MCF 10A (cell line): ENCODE data around the gene RNPEP. TPM values are rescaled to one million over a fixed set of nuclear protein-coding genes. Genes with fewer than 3 reads are reported as not detected.
"Not testable (repeated sequence)": the region's sequence is repeated elsewhere in the genome, so short reads cannot be mapped to it uniquely, and the experiment has no call there.

Source experiments
- BruUV-seq: library from RNA; stranded (reverse); fragments of 400-500 nt; replicated peaks from 2 replicates; lab custom pipeline; 2021; lab: Mats Ljungman, UMichigan
- CTCF ChIA-PET: fragments of 300-600 bp; sonication (Branson Sonifier 250); formaldehyde crosslinking; extraction: SDS; loops from one replicate; lab custom pipeline; 2021; ENCODE audit warnings: antibody characterized with exemption, inconsistent platforms; lab: Yijun Ruan, JAX
- POLR2A ChIA-PET: fragments of 300-600, 350-650 bp; sonication (Branson Sonifier 250); formaldehyde crosslinking; extraction: SDS; loops from one replicate; lab custom pipeline; 2020; ENCODE audit warnings: antibody characterized with exemption, inconsistent platforms; lab: Yijun Ruan, JAX
- DNase-seq: peaks from one replicate; pipeline ENCODE4 v3.0.0-alpha.2; 2018; ENCODE audit not compliant: unreplicated experiment
- H3K27ac Mint-ChIP-seq: one replicate; pipeline ENCODE4 v1.8.0; 2022; ENCODE audit warnings: mild to moderate bottlenecking, low read depth, mixed read lengths; ENCODE audit not compliant: unreplicated experiment
- H3K27me3 Mint-ChIP-seq: one replicate; pipeline ENCODE4 v1.8.0; 2022; ENCODE audit warnings: mixed read lengths; ENCODE audit not compliant: insufficient read depth, unreplicated experiment
- H3K36me3 Mint-ChIP-seq: one replicate; pipeline ENCODE4 v1.8.0; 2022; ENCODE audit warnings: mild to moderate bottlenecking, moderate library complexity, mixed read lengths; ENCODE audit not compliant: insufficient read depth, unreplicated experiment
- H3K4me1 Mint-ChIP-seq: one replicate; pipeline ENCODE4 v1.8.0; 2022; ENCODE audit warnings: mixed read lengths; ENCODE audit not compliant: insufficient read depth, unreplicated experiment
- H3K4me3 Mint-ChIP-seq: one replicate; pipeline ENCODE4 v1.8.0; 2022; ENCODE audit warnings: mild to moderate bottlenecking, moderate library complexity, mixed read lengths; ENCODE audit not compliant: unreplicated experiment
- H3K9me3 Mint-ChIP-seq: one replicate; pipeline ENCODE4 v1.8.0; 2022; ENCODE audit warnings: mixed read lengths; ENCODE audit not compliant: unreplicated experiment
- intact Hi-C: fragments of 100-400 bp; cut with micrococcal nuclease; formaldehyde crosslinking; loops from 2 replicates; pipeline ENCODE4 v1.14.1; 2022
- total RNA-seq: library from RNA; stranded (reverse); gene quantifications from 2 replicates; pipeline ENCODE4 v1.2.3, GENCODE V29; 2022
- TF ChIP-seq, protein P1 (sequence below): fragments of 200-600 bp; IDR thresholded peaks from one replicate; pipeline ENCODE4 v1.8.0; 2022; ENCODE audit warnings: antibody characterized with exemption, mild to moderate bottlenecking; ENCODE audit not compliant: unreplicated experiment

Gene RNPEP
- total RNA-seq, 1 experiment from 2014 or later, result 155 TPM

GRCh38 chr1:201938440-201939035, 43.9 kb upstream of the RNPEP start:
- no peak overlapping the region for H3K4me3 Mint-ChIP-seq
- POLR2A ChIA-PET, result interaction anchor here (0.6 to 1.3 kb wide), 5 partner anchors 10 to 412 kb away, joined by 3 to 10 read pairs (median 4); partner anchors contain the start of gene TIMM17A
- H3K36me3 Mint-ChIP-seq, result no peaks in the 10 kb centered on the region
- intact Hi-C loops, result no loop called here
- H3K27me3 Mint-ChIP-seq, result no peaks in the 10 kb centered on the region
- CTCF ChIA-PET, result interaction anchor here (0.8 to 3.0 kb wide), 5 partner anchors 34 to 45 kb away, joined by 3 to 23 read pairs (median 4); no protein-coding TSS in a partner anchor
- peak overlapping the region; percentile 43 for H3K27ac Mint-ChIP-seq
- no peak for DNase-seq
- BruUV-seq, result no TSS peak
- H3K9me3 Mint-ChIP-seq, result no peaks in the 10 kb centered on the region
- H3K4me1 Mint-ChIP-seq, result peaks cover 12% of the 10 kb centered on the region
- TF ChIP-seq, protein P1, sequence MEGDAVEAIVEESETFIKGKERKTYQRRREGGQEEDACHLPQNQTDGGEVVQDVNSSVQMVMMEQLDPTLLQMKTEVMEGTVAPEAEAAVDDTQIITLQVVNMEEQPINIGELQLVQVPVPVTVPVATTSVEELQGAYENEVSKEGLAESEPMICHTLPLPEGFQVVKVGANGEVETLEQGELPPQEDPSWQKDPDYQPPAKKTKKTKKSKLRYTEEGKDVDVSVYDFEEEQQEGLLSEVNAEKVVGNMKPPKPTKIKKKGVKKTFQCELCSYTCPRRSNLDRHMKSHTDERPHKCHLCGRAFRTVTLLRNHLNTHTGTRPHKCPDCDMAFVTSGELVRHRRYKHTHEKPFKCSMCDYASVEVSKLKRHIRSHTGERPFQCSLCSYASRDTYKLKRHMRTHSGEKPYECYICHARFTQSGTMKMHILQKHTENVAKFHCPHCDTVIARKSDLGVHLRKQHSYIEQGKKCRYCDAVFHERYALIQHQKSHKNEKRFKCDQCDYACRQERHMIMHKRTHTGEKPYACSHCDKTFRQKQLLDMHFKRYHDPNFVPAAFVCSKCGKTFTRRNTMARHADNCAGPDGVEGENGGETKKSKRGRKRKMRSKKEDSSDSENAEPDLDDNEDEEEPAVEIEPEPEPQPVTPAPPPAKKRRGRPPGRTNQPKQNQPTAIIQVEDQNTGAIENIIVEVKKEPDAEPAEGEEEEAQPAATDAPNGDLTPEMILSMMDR, result no peak

GRCh38 chr1:201939148-201939547, 43.3 kb upstream of the RNPEP start:
- peaks cover 10% of the 10 kb centered on the region for H3K4me1 Mint-ChIP-seq
- CTCF ChIA-PET, result interaction anchor here (3.0 to 3.1 kb wide), 2 partner anchors 44 kb away, joined by 14 to 23 read pairs; no protein-coding TSS in a partner anchor
- intact Hi-C loops, result no loop called here

DNA sequence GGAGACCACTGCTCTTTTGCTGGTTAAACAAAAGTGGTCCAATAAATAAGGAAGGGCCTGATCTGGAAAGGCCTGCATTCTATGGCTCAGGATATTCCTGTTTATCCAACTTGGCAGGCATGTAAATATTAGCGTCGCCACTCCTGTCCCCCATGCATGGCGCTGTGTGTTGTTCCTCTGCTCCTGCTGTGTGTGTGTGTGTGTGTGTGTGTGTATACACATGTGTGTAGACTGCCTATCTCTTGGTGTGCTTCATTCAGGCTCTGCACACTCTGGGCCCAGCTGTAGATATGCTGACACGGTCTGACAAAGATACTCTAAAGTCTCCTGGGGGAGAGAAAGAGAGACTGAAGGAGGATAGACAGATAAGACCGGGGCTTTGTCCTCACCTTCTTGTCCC, 42.9 kb upstream of the RNPEP start:
- H3K4me1 Mint-ChIP-seq, result peaks cover 6% of the 10 kb centered on the region
- no peak overlapping the region for H3K27ac Mint-ChIP-seq
- POLR2A ChIA-PET, result interaction anchor here (0.7 to 1.2 kb wide), 3 partner anchors 13 to 57 kb away, joined by 3 to 4 read pairs (median 3); no protein-coding TSS in a partner anchor
- no TSS peak for BruUV-seq
- DNase-seq, result no peak
- intact Hi-C loops, result no loop called here
- CTCF ChIA-PET, result interaction anchor here (0.6 to 3.1 kb wide), 3 partner anchors 44 to 638 kb away, joined by 4 to 14 read pairs (median 5); no protein-coding TSS in a partner anchor
- H3K36me3 Mint-ChIP-seq, result no peaks in the 10 kb centered on the region
- TF ChIP-seq, protein P1, result no peak
- no peaks in the 10 kb centered on the region for H3K9me3 Mint-ChIP-seq
- H3K27me3 Mint-ChIP-seq, result no peaks in the 10 kb centered on the region
- no peak overlapping the region for H3K4me3 Mint-ChIP-seq

More at GRCh38 chr1:201939148-201939547, 43.3 kb upstream of the RNPEP start:
- no peak for DNase-seq
- no TSS peak for BruUV-seq
- TF ChIP-seq, protein P1, result no peak
- Mint-ChIP-seq H3K4me3 (no peak overlapping the region), H3K27me3 (no peaks in the 10 kb centered on the region), H3K27ac (no peak overlapping the region), H3K36me3 (no peaks in the 10 kb centered on the region), H3K9me3 (no peaks in the 10 kb centered on the region)
- POLR2A ChIA-PET, result interaction anchor here (0.9 to 1.2 kb wide), 2 partner anchors 10 to 13 kb away, joined by 3 to 4 read pairs; no protein-coding TSS in a partner anchor

GRCh38 chr1:201940316-201940715, 42.1 kb upstream of the RNPEP start:
- H3K4me3 Mint-ChIP-seq, H3K27me3 Mint-ChIP-seq, intact Hi-C loops, H3K27ac Mint-ChIP-seq, BruUV-seq, H3K9me3 Mint-ChIP-seq, H3K4me1 Mint-ChIP-seq, DNase-seq, H3K36me3 Mint-ChIP-seq: not testable (repeated sequence)
- ChIA-PET CTCF (interaction anchor here (0.6 to 3.1 kb wide), 6 partner anchors 9 to 60 kb away, joined by 3 to 14 read pairs (median 4); no protein-coding TSS in a partner anchor), POLR2A (interaction anchor here (0.6 to 1.1 kb wide), 3 partner anchors 39 to 172 kb away, joined by 3 to 4 read pairs (median 3); no protein-coding TSS in a partner anchor)
